H54 (cell line): ENCODE results near the gene OR2H2.

Source experiments
- DNase-seq: peaks from one replicate; pipeline ENCODE4 v3.0.0; 2011; ENCODE audit warnings: low spot score, mixed read lengths; ENCODE audit not compliant: insufficient read length
- FAIRE-seq: peaks from 3 replicates; lab custom pipeline; 2011; peaks lifted over from hg19 to GRCh38; lab: Jason Lieb, UNC
- POLR2A ChIP-seq: IDR thresholded peaks from 2 replicates; pipeline ENCODE4 v1.6.1; 2011; ENCODE audit warnings: low read depth, mild to moderate bottlenecking, low read length

OR2H2 gene

GRCh38 chr6:29603456-29603855 lies 18.5 kb downstream of the OR2H2 start:
- TF ChIP-seq POLR2A, result no peak

GRCh38 chr6:29603930-29604329 lies 19.0 kb downstream of the OR2H2 start:
- no peak for DNase-seq
- no peak for FAIRE-seq
- no peak for TF ChIP-seq POLR2A

More at GRCh38 chr6:29603456-29603855, 18.5 kb downstream of the OR2H2 start:
- FAIRE-seq, result no peak
- DNase-seq, result no peak

- FAIRE-seq (no peak), DNase-seq (no peak)
- no peak for TF ChIP-seq POLR2A
Measured at GRCh38 chr6:29608131-29608530, 23.2 kb downstream of the OR2H2 start.

GRCh38 chr6:29610540-29610939 lies 25.6 kb downstream of the OR2H2 start:
- no peak for TF ChIP-seq POLR2A
- DNase-seq (no peak), FAIRE-seq (no peak)

- FAIRE-seq (no peak), DNase-seq (no peak)
- no peak for TF ChIP-seq POLR2A
Measured at GRCh38 chr6:29611426-29611825, 26.5 kb downstream of the OR2H2 start.

- FAIRE-seq (no peak), DNase-seq (no peak)
- no peak for TF ChIP-seq POLR2A
Measured at GRCh38 chr6:29617782-29618554, 33.0 kb downstream of the OR2H2 start.

- no peak for TF ChIP-seq POLR2A
- no peak for FAIRE-seq
- DNase-seq, result no peak
Measured at GRCh38 chr6:29619578-29620160, 34.7 kb downstream of the OR2H2 start.

- TF ChIP-seq POLR2A, result no peak
- FAIRE-seq (no peak), DNase-seq (no peak)
Measured at GRCh38 chr6:29620630-29621029, 35.7 kb downstream of the OR2H2 start.

- DNase-seq (no peak), FAIRE-seq (no peak)
- no peak for TF ChIP-seq POLR2A
Measured at GRCh38 chr6:29624520-29624961, 39.6 kb downstream of the OR2H2 start.

GRCh38 chr6:29625337-29625930 lies 40.5 kb downstream of the OR2H2 start:
- DNase-seq (no peak), FAIRE-seq (no peak)
- no peak for TF ChIP-seq POLR2A

GRCh38 chr6:29626948-29627754 lies 42.2 kb downstream of the OR2H2 start:
- FAIRE-seq (no peak), DNase-seq (no peak)
- TF ChIP-seq POLR2A, result no peak

GRCh38 chr6:29627755-29628418 lies 43.0 kb downstream of the OR2H2 start:
- DNase-seq (peak; percentile 81), FAIRE-seq (no peak)
- peak; percentile 93 for TF ChIP-seq POLR2A
